HFFc6 (cell line): Measurements from ENCODE around the gene ZACN. TPM values are rescaled to one million over a fixed set of nuclear protein-coding genes. Genes with fewer than 3 reads are reported as not detected.

Experiments
- DNase-seq: peaks from one replicate; pipeline ENCODE4 v3.0.0-alpha.2; 2018
- H3K27ac Mint-ChIP-seq: 2 replicates; pipeline ENCODE4 v1.8.0; 2020; ENCODE audit warnings: mild to moderate bottlenecking, mixed read lengths
- H3K27me3 Mint-ChIP-seq: 2 replicates; pipeline ENCODE4 v1.8.0; 2021; ENCODE audit warnings: mild to moderate bottlenecking, moderate library complexity, mixed read lengths; ENCODE audit not compliant: insufficient read depth
- H3K36me3 Mint-ChIP-seq: 2 replicates; pipeline ENCODE4 v1.8.0; 2021; ENCODE audit warnings: low read depth, mixed read lengths
- H3K4me1 Mint-ChIP-seq: 2 replicates; pipeline ENCODE4 v1.8.0; 2020; ENCODE audit warnings: low read depth, mixed read lengths
- H3K4me3 Mint-ChIP-seq: 2 replicates; pipeline ENCODE4 v1.8.0; 2020; ENCODE audit warnings: mild to moderate bottlenecking, moderate library complexity, mixed read lengths
- H3K9me3 Mint-ChIP-seq: 2 replicates; pipeline ENCODE4 v1.8.0; 2020; ENCODE audit warnings: mild to moderate bottlenecking, mixed read lengths
- total RNA-seq, 6 experiments: library from RNA; stranded (reverse); fragmentation: NEBNext Ultra II Directional; extraction: Animal tissue kit (Norgen Biotek cat#: 25700); gene quantifications; 2 replicates in 1 of 6; 3 replicates in 5 of 6; pipeline ENCODE4 v1.2.3, GENCODE V29; 2021
- TF ChIP-seq, protein P1 (sequence below): fragments of 200-600 bp; sonication (generic); IDR thresholded peaks from 2 replicates; pipeline ENCODE4 v1.5.0; 2021; ENCODE audit warnings: antibody characterized with exemption, mild to moderate bottlenecking

Gene ZACN
- total RNA-seq, 6 experiments from 2014 or later = 0.23 to 0.26 TPM; not detected in 4

DNA sequence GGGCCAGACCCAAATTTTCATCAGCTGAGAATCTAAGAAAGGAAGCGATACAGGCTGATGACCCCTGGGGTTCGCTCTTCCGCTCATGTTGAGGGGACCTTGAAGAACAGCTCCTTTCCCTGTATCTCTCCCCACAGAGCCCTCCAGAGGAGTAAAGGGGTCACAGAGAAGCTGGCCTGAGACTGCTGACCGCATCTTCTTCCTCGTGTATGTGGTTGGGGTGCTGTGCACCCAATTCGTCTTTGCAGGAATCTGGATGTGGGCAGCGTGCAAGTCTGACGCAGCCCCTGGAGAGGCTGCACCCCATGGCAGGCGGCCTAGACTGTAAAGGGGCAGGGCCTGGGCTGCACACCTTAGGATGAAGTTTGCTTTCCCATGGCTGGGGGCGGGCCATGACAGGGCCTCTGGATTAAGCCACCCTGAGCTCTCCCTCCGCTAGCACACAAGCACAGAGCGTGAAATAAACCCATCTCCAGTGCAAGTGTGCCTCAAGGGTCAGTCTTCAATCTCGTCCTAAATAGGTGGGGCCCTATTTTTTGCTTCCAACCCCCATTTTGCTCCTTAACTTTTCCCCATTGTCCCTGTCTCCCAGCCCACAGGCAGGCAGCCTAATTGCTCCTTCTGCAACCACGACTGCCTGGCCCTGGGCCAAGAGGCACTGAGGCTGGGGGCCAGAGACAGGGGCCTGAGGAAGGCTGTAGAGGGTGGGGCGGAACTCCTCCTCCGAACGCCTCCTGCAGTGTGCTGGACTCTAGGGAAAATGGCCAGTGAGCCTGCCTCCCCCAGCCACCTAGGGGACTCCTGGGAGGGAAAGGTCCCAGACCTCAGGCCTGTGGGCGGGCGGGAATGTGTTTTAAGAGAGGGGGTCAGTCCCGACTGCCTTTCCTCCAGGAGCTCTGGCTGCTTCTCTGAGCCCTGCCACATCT, 3.6 kb downstream of the ZACN start:
- Mint-ChIP-seq H3K36me3 (0 out of 2 replicates have a peak, but pooled peaks cover 6% of the 10 kb centered on the region), H3K4me1 (no peaks in the 10 kb centered on the region), H3K9me3 (no peaks in the 10 kb centered on the region), H3K4me3 (no peak overlapping the region), H3K27ac (no peak overlapping the region), H3K27me3 (peaks cover 36% of the 10 kb centered on the region)
- TF ChIP-seq, protein P1, sequence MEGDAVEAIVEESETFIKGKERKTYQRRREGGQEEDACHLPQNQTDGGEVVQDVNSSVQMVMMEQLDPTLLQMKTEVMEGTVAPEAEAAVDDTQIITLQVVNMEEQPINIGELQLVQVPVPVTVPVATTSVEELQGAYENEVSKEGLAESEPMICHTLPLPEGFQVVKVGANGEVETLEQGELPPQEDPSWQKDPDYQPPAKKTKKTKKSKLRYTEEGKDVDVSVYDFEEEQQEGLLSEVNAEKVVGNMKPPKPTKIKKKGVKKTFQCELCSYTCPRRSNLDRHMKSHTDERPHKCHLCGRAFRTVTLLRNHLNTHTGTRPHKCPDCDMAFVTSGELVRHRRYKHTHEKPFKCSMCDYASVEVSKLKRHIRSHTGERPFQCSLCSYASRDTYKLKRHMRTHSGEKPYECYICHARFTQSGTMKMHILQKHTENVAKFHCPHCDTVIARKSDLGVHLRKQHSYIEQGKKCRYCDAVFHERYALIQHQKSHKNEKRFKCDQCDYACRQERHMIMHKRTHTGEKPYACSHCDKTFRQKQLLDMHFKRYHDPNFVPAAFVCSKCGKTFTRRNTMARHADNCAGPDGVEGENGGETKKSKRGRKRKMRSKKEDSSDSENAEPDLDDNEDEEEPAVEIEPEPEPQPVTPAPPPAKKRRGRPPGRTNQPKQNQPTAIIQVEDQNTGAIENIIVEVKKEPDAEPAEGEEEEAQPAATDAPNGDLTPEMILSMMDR = no peak
- DNase-seq = no peak

DNA sequence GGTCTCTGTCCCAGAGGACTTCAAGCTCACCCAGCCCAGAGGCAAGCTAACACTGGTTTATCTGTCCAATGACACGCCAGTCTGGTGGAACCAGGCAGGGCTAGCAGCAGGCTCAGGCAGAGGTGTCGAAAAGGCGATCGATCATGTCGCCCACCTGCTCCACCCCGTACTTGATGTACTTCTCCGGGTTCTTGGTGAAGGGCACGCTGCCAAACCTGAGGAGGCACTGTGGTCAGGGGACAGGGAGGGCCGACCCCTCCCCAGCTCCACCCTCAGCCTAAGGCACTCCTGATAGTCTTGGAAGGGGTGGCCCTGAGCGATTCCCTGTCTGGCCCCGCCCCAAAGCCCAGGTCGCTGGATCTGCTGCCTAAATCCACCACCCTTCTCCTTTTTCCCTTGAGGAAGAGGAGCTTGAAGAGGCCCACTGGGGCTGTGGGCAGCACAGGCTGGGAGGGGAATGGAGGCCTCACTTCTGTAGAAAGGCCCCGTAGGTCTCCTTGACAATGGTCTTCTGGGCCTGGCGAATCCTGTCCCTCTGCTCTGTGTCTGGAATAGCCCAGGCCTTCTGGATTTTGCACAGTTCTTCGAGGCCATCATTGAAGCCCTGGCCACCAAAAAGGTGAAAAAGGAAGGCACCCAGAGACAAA, 4.7 kb downstream of the ZACN start:
- Mint-ChIP-seq H3K36me3 (0 out of 2 replicates have a peak, but pooled peaks cover 6% of the 10 kb centered on the region), H3K27me3 (peaks cover 25% of the 10 kb centered on the region), H3K4me1 (no peaks in the 10 kb centered on the region), H3K27ac (no peak overlapping the region), H3K4me3 (no peak overlapping the region), H3K9me3 (no peaks in the 10 kb centered on the region)
- no peak for DNase-seq
- TF ChIP-seq, protein P1 = no peak

DNA sequence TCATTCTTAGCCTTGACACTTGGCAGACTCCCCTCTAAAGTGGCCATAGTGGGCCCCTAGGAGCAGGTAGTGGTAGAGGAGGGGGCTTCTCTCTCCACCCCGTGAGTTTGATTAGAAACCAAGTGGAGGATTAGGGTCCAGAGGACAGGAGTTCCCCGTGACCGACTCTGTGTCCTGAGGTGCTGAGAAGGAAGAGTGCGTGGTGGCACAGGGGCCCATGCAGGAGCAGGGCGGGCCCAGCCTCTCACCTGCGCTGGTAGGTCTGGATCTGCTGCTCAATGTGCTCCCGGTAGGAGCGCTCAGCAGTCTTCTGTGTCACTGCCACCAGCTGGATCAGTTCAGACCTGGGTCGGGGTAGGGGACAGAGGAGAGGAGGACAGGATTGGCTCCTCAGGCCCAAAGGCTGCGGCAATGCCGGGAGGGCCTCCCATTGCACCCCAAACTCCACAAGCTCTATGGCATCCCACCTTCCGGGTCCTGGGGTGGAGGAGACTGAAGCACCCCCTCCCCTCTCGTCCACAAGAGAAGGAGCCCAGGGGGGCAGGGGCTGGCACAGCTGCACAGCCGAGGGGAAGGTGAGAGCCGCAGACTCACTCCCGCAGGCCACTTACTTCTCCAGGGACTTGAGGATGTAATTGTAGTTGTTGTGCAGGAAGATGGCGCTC, 6.2 kb downstream of the ZACN start:
- TF ChIP-seq, protein P1 = no peak
- no peaks in the 10 kb centered on the region for H3K4me1 Mint-ChIP-seq

DNA sequence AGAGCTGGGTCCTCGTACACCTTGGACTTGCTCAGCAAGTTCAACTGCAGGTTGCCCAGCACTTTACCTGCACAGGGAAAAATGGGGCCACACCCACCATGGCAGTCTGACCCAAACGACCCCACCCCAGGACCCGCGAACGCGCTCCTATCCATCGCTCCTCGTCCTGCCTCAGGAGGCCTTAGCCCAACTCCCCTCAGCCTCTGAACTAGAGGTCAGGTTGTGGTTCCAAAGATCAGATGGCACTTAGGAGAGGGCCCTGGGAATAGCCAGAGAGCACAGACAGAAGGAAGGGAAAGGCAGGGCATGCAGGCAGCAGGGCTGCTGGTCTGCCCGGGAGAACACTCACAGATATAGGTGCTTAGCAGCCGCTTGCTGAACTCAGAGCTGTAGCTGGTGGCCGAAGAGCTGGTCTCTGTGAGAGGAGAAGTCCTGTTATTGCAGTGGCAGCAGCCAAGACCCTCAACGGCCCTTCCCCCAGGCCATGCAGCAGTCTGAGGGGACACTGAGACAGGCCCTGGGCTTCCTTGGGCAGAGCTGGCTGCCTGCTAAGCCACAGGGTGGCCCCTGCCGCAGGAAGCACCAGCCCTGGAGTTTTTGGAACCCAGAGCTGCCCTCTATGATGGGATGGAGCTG, 6.9 kb downstream of the ZACN start:
- no peak for DNase-seq
- Mint-ChIP-seq H3K27me3 (peaks cover 9% of the 10 kb centered on the region), H3K36me3 (0 out of 2 replicates have a peak, but pooled peaks cover 6% of the 10 kb centered on the region), H3K9me3 (no peaks in the 10 kb centered on the region), H3K27ac (no peak overlapping the region), H3K4me1 (no peaks in the 10 kb centered on the region), H3K4me3 (no peak overlapping the region)
- TF ChIP-seq, protein P1 = no peak

More for the DNA sequence above, 6.2 kb downstream of the ZACN start:
- 0 out of 2 replicates have a peak, but pooled peaks cover 6% of the 10 kb centered on the region for H3K36me3 Mint-ChIP-seq
- no peak for DNase-seq
- no peak overlapping the region for H3K27ac Mint-ChIP-seq
- peaks cover 12% of the 10 kb centered on the region for H3K27me3 Mint-ChIP-seq
- H3K4me3 Mint-ChIP-seq = no peak overlapping the region
- H3K9me3 Mint-ChIP-seq = no peaks in the 10 kb centered on the region

DNA sequence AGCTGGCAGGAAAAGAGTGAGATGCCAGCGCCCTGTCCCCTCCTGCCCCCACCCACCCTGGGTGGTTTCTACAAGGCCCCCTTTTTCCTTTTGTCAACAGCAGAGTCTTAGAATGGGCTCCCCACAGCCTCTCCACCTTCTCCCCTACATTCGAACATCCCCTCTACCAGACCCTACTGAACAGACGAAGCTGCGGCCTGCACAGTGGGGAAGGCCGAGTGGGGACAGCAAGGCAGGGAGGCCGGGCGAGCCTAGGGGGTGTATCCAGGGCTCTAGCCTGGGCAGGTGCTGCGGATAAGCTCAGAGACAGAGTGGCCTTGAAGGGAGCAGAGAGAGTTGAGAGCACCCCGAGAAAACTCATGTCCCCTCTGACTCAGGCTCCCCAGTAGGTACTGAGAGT, 7.4 kb downstream of the ZACN start:
- DNase-seq = no peak
- Mint-ChIP-seq H3K27ac (no peak overlapping the region), H3K9me3 (no peaks in the 10 kb centered on the region), H3K36me3 (0 out of 2 replicates have a peak, but pooled peaks cover 6% of the 10 kb centered on the region), H3K4me1 (no peaks in the 10 kb centered on the region), H3K27me3 (peaks cover 9% of the 10 kb centered on the region), H3K4me3 (no peak overlapping the region)
- TF ChIP-seq, protein P1 = no peak
